Activated T-helper 17 cell treated with anti-CD3 and anti-CD28 coated beads, Interleukin-2, amount 50 U/mL, for 72 hours (primary cell): Measurements from ENCODE around the gene MGAT3. TPM values are rescaled to one million over a fixed set of nuclear protein-coding genes. Genes with fewer than 3 reads are reported as not detected.
A peak's percentile ranks its signal among the peaks of the same experiment; 100 is the strongest.
"Not testable (repeated sequence)": the region's sequence is repeated elsewhere in the genome, so short reads cannot be mapped to it uniquely, and the experiment has no call there.

Experiments used
- ATAC-seq: fragments of 150-1000 bp; cut with Tn5 transposase; replicated peaks from 2 replicates; pipeline ENCODE4 v1.10.0; 2021; ENCODE audit warnings: mild to moderate bottlenecking, moderate library complexity
- H3K27ac Mint-ChIP-seq: one replicate; pipeline ENCODE4 v1.8.0; 2022; ENCODE audit warnings: mixed read lengths
- H3K27me3 Mint-ChIP-seq: one replicate; pipeline ENCODE4 v1.8.0; 2022; ENCODE audit warnings: mixed read lengths
- H3K36me3 Mint-ChIP-seq: one replicate; pipeline ENCODE4 v1.8.0; 2022; ENCODE audit warnings: low read depth, mild to moderate bottlenecking, mixed read lengths
- H3K4me1 Mint-ChIP-seq: one replicate; pipeline ENCODE4 v1.8.0; 2022; ENCODE audit warnings: mixed read lengths
- H3K4me3 Mint-ChIP-seq: one replicate; pipeline ENCODE4 v1.8.0; 2022; ENCODE audit warnings: mild to moderate bottlenecking, mixed read lengths
- H3K9me3 Mint-ChIP-seq: one replicate; pipeline ENCODE4 v1.8.0; 2022; ENCODE audit warnings: mixed read lengths
- total RNA-seq, 2 donors: library from RNA; stranded (reverse); gene quantifications; one replicate each; pipeline ENCODE4 v1.2.3, GENCODE V29; 2022

MGAT3 gene
- total RNA-seq, 2 donors from 2014 or later = 1.5 to 1.6 TPM

- H3K27me3 Mint-ChIP-seq = no peaks in the 10 kb centered on the region
- H3K9me3 Mint-ChIP-seq = no peaks in the 10 kb centered on the region
- peaks cover 98% of the 10 kb centered on the region for H3K36me3 Mint-ChIP-seq
- peak overlapping the region; percentile 52 for H3K27ac Mint-ChIP-seq
- peaks cover 31% of the 10 kb centered on the region for H3K4me1 Mint-ChIP-seq
- no peak overlapping the region for H3K4me3 Mint-ChIP-seq
- no peak for ATAC-seq
Measured at GRCh38 chr22:39510529-39511149, 53.8 kb downstream of the MGAT3 start.

DNA sequence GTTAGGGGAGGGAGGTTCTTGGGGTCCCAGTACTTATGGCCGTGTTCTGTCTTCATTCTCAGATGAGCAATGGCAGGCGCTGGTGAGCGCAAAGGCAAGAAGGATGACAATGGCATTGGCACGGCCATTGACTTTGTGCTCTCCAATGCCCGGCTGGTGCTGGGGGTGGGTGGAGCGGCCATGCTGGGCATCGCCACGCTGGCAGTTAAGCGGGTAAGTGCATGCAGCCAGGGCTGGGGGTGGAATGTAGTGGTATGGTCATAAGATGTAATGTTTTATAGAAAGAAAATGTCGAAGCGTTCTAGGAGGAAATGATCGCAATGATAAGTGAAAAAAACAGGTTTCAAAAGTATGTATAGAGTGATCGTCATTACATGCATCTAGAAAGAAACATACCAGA is 54.4 kb downstream of the MGAT3 start:
- Mint-ChIP-seq H3K27me3 (no peaks in the 10 kb centered on the region), H3K27ac (peak overlapping the region; percentile 52), H3K4me1 (peaks cover 35% of the 10 kb centered on the region), H3K9me3 (no peaks in the 10 kb centered on the region), H3K36me3 (peaks cover 98% of the 10 kb centered on the region), H3K4me3 (no peak overlapping the region)
- no peak for ATAC-seq

GRCh38 chr22:39512026-39512425 is 55.2 kb downstream of the MGAT3 start:
- no peak for ATAC-seq

DNA sequence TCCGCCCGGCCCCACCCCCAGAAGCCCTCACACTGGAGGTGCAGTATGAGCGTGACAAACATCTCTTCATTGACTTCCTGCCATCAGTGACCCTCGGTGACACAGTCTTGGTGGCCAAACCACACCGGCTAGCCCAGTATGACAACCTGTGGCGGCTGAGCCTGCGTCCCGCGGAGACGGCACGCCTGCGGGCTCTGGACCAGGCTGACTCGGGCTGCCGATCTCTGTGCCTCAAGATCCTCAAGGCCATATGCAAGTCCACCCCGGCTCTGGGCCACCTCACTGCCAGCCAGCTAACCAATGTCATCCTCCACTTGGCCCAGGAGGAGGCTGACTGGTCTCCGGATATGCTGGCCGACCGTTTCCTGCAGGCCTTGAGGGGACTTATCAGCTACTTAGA is 57.0 kb downstream of the MGAT3 start:
- Mint-ChIP-seq H3K27me3 (no peaks in the 10 kb centered on the region), H3K4me3 (no peak overlapping the region), H3K4me1 (peaks cover 30% of the 10 kb centered on the region), H3K27ac (no peak overlapping the region), H3K36me3 (peaks cover 85% of the 10 kb centered on the region), H3K9me3 (no peaks in the 10 kb centered on the region)
- ATAC-seq = no peak

More at GRCh38 chr22:39512026-39512425, 55.2 kb downstream of the MGAT3 start:
- H3K9me3 Mint-ChIP-seq = no peaks in the 10 kb centered on the region
- peaks cover 96% of the 10 kb centered on the region for H3K36me3 Mint-ChIP-seq
- H3K4me3 Mint-ChIP-seq = no peak overlapping the region
- peaks cover 35% of the 10 kb centered on the region for H3K4me1 Mint-ChIP-seq
- no peak overlapping the region for H3K27ac Mint-ChIP-seq
- H3K27me3 Mint-ChIP-seq = no peaks in the 10 kb centered on the region

- H3K36me3 Mint-ChIP-seq = peaks cover 78% of the 10 kb centered on the region
- peaks cover 26% of the 10 kb centered on the region for H3K4me1 Mint-ChIP-seq
- H3K4me3 Mint-ChIP-seq = no peak overlapping the region
- H3K9me3 Mint-ChIP-seq = no peaks in the 10 kb centered on the region
- H3K27me3 Mint-ChIP-seq = no peaks in the 10 kb centered on the region
- peak overlapping the region; percentile 60 for H3K27ac Mint-ChIP-seq
- no peak for ATAC-seq
Measured at GRCh38 chr22:39514373-39514973, 57.7 kb downstream of the MGAT3 start.

DNA sequence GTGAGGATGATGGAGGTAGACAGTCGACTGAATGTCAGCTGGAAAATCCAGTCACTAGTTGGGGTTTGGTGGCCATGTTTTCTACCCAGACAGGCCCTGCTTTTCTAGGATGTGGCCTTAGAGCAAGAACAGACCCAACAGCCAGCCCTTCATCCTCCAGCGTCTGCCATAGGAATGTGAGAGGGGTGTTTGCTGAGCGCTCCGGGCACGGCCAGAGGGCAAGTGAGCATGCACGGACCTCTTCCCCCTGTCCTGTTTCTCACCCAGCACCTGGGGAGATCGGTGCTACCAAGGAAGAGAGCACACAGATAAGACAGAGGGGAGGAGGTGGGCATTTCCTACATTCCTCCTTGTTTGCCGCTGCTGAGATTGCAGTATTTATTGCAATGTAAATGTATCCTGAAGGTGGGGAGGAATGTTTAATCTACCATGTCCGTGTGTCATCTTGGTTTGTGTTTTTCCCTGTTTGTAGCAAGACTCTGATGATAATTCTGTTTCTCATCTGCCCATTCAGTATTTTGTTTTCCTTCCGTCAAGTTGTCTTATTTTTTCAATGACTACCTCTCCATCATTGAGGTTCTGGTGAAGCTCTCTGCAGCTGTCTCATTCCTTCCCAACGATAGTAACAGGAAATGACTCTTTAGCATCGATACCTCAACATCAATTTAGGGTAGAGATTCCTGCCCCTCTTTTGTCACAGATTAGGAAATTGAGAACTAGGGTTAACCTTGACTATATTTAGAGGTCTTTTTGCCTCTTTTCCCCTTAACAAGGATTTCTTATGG is 58.6 kb downstream of the MGAT3 start:
- no peaks in the 10 kb centered on the region for H3K27me3 Mint-ChIP-seq
- peak overlapping the region; percentile 51 for H3K4me3 Mint-ChIP-seq
- peaks cover 76% of the 10 kb centered on the region for H3K36me3 Mint-ChIP-seq
- ATAC-seq = no peak
- peak overlapping the region; percentile 96 for H3K27ac Mint-ChIP-seq
- H3K9me3 Mint-ChIP-seq = no peaks in the 10 kb centered on the region
- peaks cover 21% of the 10 kb centered on the region for H3K4me1 Mint-ChIP-seq

- H3K4me3 Mint-ChIP-seq = peak overlapping the region; percentile 92
- H3K9me3 Mint-ChIP-seq = no peaks in the 10 kb centered on the region
- peaks cover 76% of the 10 kb centered on the region for H3K36me3 Mint-ChIP-seq
- no peaks in the 10 kb centered on the region for H3K27me3 Mint-ChIP-seq
- H3K27ac Mint-ChIP-seq = no peak overlapping the region
- H3K4me1 Mint-ChIP-seq = peaks cover 26% of the 10 kb centered on the region
- ATAC-seq = no peak
Measured at GRCh38 chr22:39517470-39517869, 60.7 kb downstream of the MGAT3 start.

DNA sequence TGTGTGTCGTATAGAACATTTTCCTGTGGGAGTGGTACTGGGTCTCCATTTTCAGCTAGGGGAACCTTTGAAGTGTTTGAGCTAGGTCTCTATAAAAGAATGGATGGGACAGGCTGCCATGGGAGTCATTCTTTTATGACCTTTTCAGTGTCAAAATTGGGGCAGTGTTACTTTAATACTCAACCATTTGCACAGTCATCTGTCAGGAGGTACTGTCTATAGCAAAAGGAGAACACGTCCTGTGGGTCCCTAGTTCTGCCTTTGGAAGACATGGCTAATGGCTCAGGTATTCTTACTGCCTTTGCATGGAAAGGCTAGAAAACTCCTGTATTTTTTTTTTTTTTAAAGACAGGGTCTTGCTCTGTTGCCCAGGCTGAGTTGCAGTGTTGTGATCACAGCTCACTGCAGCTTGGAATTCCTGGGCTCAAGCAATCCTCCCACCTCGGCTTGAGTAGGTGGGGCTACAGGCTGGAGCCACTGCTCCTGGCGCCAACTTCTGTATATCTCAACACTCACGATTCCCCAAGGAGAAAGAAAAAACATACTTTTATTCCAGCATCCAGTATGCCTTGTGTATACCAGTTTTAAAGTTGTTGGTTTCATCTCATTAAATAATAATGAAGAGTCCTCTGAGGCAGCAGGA is 61.5 kb downstream of the MGAT3 start:
- no peak for ATAC-seq
- Mint-ChIP-seq H3K27me3 (no peaks in the 10 kb centered on the region), H3K9me3 (no peaks in the 10 kb centered on the region), H3K27ac (no peak overlapping the region), H3K4me1 (peaks cover 30% of the 10 kb centered on the region), H3K4me3 (peak overlapping the region; percentile 92), H3K36me3 (peaks cover 76% of the 10 kb centered on the region)

- Mint-ChIP-seq H3K4me3 (peak overlapping the region; percentile 92), H3K36me3 (peaks cover 76% of the 10 kb centered on the region), H3K27me3 (no peaks in the 10 kb centered on the region), H3K27ac (peak overlapping the region; percentile 98), H3K9me3 (no peaks in the 10 kb centered on the region), H3K4me1 (peaks cover 30% of the 10 kb centered on the region)
- no peak for ATAC-seq
Measured at GRCh38 chr22:39518996-39519680, 62.3 kb downstream of the MGAT3 start.

GRCh38 chr22:39519681-39520225 is 62.9 kb downstream of the MGAT3 start:
- peak overlapping the region; percentile 92 for H3K4me3 Mint-ChIP-seq
- peaks cover 76% of the 10 kb centered on the region for H3K36me3 Mint-ChIP-seq
- H3K9me3 Mint-ChIP-seq = no peaks in the 10 kb centered on the region
- H3K27me3 Mint-ChIP-seq = no peaks in the 10 kb centered on the region
- peaks cover 28% of the 10 kb centered on the region for H3K4me1 Mint-ChIP-seq
- peak overlapping the region; percentile 98 for H3K27ac Mint-ChIP-seq
- peak; percentile 94 for ATAC-seq

GRCh38 chr22:39520226-39521105 is 63.7 kb downstream of the MGAT3 start, which contains the start of gene ATF4:
ATF4 (plus strand) TSS chr22:39520562; CDS start chr22:39521446, 884 bp downstream.
- Mint-ChIP-seq H3K36me3 (peaks cover 76% of the 10 kb centered on the region), H3K27me3 (no peaks in the 10 kb centered on the region), H3K4me1 (peaks cover 32% of the 10 kb centered on the region), H3K27ac (peak within 1 kb of the TSS; percentile 98), H3K4me3 (peak within 1 kb of the TSS; percentile 92), H3K9me3 (no peaks in the 10 kb centered on the region)
- ATAC-seq = peak; percentile 38

GRCh38 chr22:39521106-39521885 is 64.5 kb downstream of the MGAT3 start:
- H3K9me3 Mint-ChIP-seq, H3K27me3 Mint-ChIP-seq, ATAC-seq: not testable (repeated sequence)
- Mint-ChIP-seq H3K27ac (peak overlapping the region; percentile 98), H3K4me1 (peaks cover 27% of the 10 kb centered on the region), H3K4me3 (peak overlapping the region; percentile 92), H3K36me3 (peaks cover 76% of the 10 kb centered on the region)
